HepG2 (cell line): ENCODE measurements around the gene PPFIA4. TPM values are rescaled to one million over a fixed set of nuclear protein-coding genes. Genes with fewer than 3 reads are reported as not detected.

ENCODE experiments used
- CREM ChIP-seq, 2 experiments: sonication (generic) in 1 of 2; formaldehyde crosslinking in 1 of 2; IDR thresholded peaks; 2 replicates each; pipeline versions ENCODE4 v1.4.0 to v1.6.1; 2016 to 2020; ENCODE audit warnings: antibody characterized with exemption in 1 of 2, mild to moderate bottlenecking in 1 of 2, missing genetic modification reagents in 1 of 2
- GTF3A ChIP-seq: sonication (generic); formaldehyde crosslinking; conservative IDR thresholded peaks from 2 replicates; pipeline ENCODE4 v1.4.0; 2020; ENCODE audit warnings: mild to moderate bottlenecking, missing genetic modification reagents
- LCORL ChIP-seq, 2 experiments: fragments of 450-650 bp in 1 of 2; sonication (generic) in 1 of 2; formaldehyde crosslinking in 1 of 2; IDR thresholded peaks; 2 replicates each; pipeline versions ENCODE4 v1.5.0 to v1.6.1; 2017 to 2020; ENCODE audit warnings: antibody characterized with exemption in 1 of 2, missing genetic modification reagents in 1 of 2
- MAFG ChIP-seq: sonication (generic); formaldehyde crosslinking; IDR thresholded peaks from 2 replicates; pipeline ENCODE4 v1.5.1; 2020; ENCODE audit warnings: mild to moderate bottlenecking, missing genetic modification reagents
- ZFX ChIP-seq: sonication (generic); formaldehyde crosslinking; IDR thresholded peaks from 2 replicates; pipeline ENCODE4 v1.4.0; 2020; ENCODE audit warnings: mild to moderate bottlenecking, low read depth, missing genetic modification reagents, moderate library complexity
- ZNF280D ChIP-seq: sonication (generic); formaldehyde crosslinking; IDR thresholded peaks from 2 replicates; pipeline ENCODE4 v1.5.1; 2020; ENCODE audit warnings: mild to moderate bottlenecking, missing genetic modification reagents
- ZNF556 ChIP-seq: sonication (generic); formaldehyde crosslinking; IDR thresholded peaks from 2 replicates; pipeline ENCODE4 v1.4.0; 2020; ENCODE audit warnings: mild to moderate bottlenecking, missing genetic modification reagents, borderline replicate concordance
- ZNF746 ChIP-seq: sonication (generic); formaldehyde crosslinking; IDR thresholded peaks from 2 replicates; pipeline ENCODE4 v1.8.0; 2022; ENCODE audit warnings: mild to moderate bottlenecking, missing genetic modification reagents
- ZSCAN21 ChIP-seq: sonication (generic); formaldehyde crosslinking; IDR thresholded peaks from 2 replicates; pipeline ENCODE4 v1.8.0; 2022; ENCODE audit warnings: mild to moderate bottlenecking, missing genetic modification reagents, moderate library complexity, borderline replicate concordance
- polyA plus RNA-seq, 8 experiments: library from polyadenylated mRNA; depleted of rRNA in 3 of 8; stranded (reverse) in 7 of 8; unstranded in 1 of 8; fragments of >200 nt; fragmentation: Illumina TruSeq in 4 of 8; extraction: Trizol in 4 of 8; gene quantifications; 2 replicates each; pipeline versions ENCODE4 v1.2.1 to v1.2.3, GENCODE V29; 2011 to 2016; ENCODE audit warnings: low read depth in 4 of 8, missing spikeins in 1 of 8, mixed read lengths in 1 of 8; ENCODE audit not compliant: insufficient read depth in 1 of 8
- total RNA-seq, 5 experiments: library from RNA; depleted of rRNA; stranded (reverse); fragments of >200 nt; fragmentation: Illumina TruSeq; extraction: Trizol; gene quantifications; 2 replicates each; pipeline ENCODE4 v1.2.3, GENCODE V29; 2016; ENCODE audit warnings: low read depth in 1 of 5
- TF ChIP-seq, protein P1 (sequence below): sonication (generic); formaldehyde crosslinking; IDR thresholded peaks from 2 replicates; pipeline ENCODE4 v1.4.0; 2020; ENCODE audit warnings: missing genetic modification reagents
- TF ChIP-seq, protein P2 (sequence below): sonication (generic); formaldehyde crosslinking; IDR thresholded peaks from 2 replicates; pipeline ENCODE4 v1.5.0; 2020; ENCODE audit warnings: mild to moderate bottlenecking, missing genetic modification reagents, borderline replicate concordance
- TF ChIP-seq, protein P3 (sequence below): sonication (generic); formaldehyde crosslinking; IDR thresholded peaks from 2 replicates; pipeline ENCODE4 v1.9.0; 2022; ENCODE audit warnings: missing genetic modification reagents, mild to moderate bottlenecking, borderline replicate concordance

Gene PPFIA4
- total and polyA plus RNA-seq, 2 of the 13 experiments (the other 11 are each of a cell fraction or from before 2014, with no cell fraction given) = 6.4 TPM; not detected in 1

GRCh38 chr1:203006948-203007871 is 19.1 kb upstream of the PPFIA4 start, which contains the start of gene TMEM183A (continued):
- no peak for TF ChIP-seq ZNF280D (CRISPR knock-in tag)
- TF ChIP-seq MAFG = no peak
- TF ChIP-seq, protein P1, sequence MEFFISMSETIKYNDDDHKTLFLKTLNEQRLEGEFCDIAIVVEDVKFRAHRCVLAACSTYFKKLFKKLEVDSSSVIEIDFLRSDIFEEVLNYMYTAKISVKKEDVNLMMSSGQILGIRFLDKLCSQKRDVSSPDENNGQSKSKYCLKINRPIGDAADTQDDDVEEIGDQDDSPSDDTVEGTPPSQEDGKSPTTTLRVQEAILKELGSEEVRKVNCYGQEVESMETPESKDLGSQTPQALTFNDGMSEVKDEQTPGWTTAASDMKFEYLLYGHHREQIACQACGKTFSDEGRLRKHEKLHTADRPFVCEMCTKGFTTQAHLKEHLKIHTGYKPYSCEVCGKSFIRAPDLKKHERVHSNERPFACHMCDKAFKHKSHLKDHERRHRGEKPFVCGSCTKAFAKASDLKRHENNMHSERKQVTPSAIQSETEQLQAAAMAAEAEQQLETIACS = no peak
- peak; percentile 97 for TF ChIP-seq CREM (IDR thresholded peaks at IDR 0.05)
- peak; percentile 90 for TF ChIP-seq CREM (CRISPR knock-in tag; IDR thresholded peaks at IDR 0.05)
- TF ChIP-seq, protein P2, sequence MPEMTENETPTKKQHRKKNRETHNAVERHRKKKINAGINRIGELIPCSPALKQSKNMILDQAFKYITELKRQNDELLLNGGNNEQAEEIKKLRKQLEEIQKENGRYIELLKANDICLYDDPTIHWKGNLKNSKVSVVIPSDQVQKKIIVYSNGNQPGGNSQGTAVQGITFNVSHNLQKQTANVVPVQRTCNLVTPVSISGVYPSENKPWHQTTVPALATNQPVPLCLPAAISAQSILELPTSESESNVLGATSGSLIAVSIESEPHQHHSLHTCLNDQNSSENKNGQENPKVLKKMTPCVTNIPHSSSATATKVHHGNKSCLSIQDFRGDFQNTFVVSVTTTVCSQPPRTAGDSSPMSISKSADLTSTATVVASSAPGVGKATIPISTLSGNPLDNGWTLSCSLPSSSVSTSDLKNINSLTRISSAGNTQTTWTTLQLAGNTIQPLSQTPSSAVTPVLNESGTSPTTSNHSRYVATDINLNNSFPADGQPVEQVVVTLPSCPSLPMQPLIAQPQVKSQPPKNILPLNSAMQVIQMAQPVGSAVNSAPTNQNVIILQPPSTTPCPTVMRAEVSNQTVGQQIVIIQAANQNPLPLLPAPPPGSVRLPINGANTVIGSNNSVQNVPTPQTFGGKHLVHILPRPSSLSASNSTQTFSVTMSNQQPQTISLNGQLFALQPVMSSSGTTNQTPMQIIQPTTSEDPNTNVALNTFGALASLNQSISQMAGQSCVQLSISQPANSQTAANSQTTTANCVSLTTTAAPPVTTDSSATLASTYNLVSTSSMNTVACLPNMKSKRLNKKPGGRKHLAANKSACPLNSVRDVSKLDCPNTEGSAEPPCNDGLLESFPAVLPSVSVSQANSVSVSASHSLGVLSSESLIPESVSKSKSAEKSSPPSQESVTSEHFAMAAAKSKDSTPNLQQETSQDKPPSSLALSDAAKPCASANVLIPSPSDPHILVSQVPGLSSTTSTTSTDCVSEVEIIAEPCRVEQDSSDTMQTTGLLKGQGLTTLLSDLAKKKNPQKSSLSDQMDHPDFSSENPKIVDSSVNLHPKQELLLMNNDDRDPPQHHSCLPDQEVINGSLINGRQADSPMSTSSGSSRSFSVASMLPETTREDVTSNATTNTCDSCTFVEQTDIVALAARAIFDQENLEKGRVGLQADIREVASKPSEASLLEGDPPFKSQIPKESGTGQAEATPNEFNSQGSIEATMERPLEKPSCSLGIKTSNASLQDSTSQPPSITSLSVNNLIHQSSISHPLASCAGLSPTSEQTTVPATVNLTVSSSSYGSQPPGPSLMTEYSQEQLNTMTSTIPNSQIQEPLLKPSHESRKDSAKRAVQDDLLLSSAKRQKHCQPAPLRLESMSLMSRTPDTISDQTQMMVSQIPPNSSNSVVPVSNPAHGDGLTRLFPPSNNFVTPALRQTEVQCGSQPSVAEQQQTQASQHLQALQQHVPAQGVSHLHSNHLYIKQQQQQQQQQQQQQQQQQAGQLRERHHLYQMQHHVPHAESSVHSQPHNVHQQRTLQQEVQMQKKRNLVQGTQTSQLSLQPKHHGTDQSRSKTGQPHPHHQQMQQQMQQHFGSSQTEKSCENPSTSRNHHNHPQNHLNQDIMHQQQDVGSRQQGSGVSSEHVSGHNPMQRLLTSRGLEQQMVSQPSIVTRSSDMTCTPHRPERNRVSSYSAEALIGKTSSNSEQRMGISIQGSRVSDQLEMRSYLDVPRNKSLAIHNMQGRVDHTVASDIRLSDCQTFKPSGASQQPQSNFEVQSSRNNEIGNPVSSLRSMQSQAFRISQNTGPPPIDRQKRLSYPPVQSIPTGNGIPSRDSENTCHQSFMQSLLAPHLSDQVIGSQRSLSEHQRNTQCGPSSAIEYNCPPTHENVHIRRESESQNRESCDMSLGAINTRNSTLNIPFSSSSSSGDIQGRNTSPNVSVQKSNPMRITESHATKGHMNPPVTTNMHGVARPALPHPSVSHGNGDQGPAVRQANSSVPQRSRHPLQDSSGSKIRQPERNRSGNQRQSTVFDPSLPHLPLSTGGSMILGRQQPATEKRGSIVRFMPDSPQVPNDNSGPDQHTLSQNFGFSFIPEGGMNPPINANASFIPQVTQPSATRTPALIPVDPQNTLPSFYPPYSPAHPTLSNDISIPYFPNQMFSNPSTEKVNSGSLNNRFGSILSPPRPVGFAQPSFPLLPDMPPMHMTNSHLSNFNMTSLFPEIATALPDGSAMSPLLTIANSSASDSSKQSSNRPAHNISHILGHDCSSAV = no peak
- no peak for TF ChIP-seq LCORL (IDR thresholded peaks at IDR 0.05)
- TF ChIP-seq LCORL (CRISPR knock-in tag; IDR thresholded peaks at IDR 0.05) = peak; percentile 36; the same call in 1 of the 2 replicates
- peak; percentile 88 for TF ChIP-seq ZFX (CRISPR knock-in tag)
- TF ChIP-seq ZNF746 (CRISPR knock-in tag) = no peak
- peak; percentile 79; the same call in 1 of the 2 replicates for TF ChIP-seq ZNF556
- TF ChIP-seq ZSCAN21 = peak; percentile 70
- TF ChIP-seq, protein P3, sequence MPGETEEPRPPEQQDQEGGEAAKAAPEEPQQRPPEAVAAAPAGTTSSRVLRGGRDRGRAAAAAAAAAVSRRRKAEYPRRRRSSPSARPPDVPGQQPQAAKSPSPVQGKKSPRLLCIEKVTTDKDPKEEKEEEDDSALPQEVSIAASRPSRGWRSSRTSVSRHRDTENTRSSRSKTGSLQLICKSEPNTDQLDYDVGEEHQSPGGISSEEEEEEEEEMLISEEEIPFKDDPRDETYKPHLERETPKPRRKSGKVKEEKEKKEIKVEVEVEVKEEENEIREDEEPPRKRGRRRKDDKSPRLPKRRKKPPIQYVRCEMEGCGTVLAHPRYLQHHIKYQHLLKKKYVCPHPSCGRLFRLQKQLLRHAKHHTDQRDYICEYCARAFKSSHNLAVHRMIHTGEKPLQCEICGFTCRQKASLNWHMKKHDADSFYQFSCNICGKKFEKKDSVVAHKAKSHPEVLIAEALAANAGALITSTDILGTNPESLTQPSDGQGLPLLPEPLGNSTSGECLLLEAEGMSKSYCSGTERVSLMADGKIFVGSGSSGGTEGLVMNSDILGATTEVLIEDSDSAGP (CRISPR knock-in tag) = peak; percentile 86
- TF ChIP-seq GTF3A = no peak
